ENCODE results near the gene H19.

GRCh38 chr11:2039198-2039759 lies 41.6 kb upstream of the H19 start:
- TF ChIP-seq CTCF (IDR thresholded peaks at IDR 0.05) (no peak), POLR2A (IDR thresholded peaks at IDR 0.05) (no peak)

Data from ovary (tissue), 3 donors.